COLO668 (cell line): Measurements from ENCODE around the gene RBBP4.
A peak's percentile ranks its signal among the peaks of the same experiment; 100 is the strongest.
"Not testable (repeated sequence)": the region's sequence is repeated elsewhere in the genome, so short reads cannot be mapped to it uniquely, and the experiment has no call there.

Experiments
- DNase-seq: peaks from one replicate; lab custom pipeline; 2025; ENCODE audit not compliant: unreplicated experiment; lab: John Stamatoyannopoulos, UW

The RBBP4 gene

GRCh38 chr1:32650752-32651460, at the start of gene RBBP4:
Gene RBBP4 (plus strand): TSS chr1:32651208. CDS start chr1:32651307, 99 bp downstream.
- peak; percentile 100 for DNase-seq

DNA sequence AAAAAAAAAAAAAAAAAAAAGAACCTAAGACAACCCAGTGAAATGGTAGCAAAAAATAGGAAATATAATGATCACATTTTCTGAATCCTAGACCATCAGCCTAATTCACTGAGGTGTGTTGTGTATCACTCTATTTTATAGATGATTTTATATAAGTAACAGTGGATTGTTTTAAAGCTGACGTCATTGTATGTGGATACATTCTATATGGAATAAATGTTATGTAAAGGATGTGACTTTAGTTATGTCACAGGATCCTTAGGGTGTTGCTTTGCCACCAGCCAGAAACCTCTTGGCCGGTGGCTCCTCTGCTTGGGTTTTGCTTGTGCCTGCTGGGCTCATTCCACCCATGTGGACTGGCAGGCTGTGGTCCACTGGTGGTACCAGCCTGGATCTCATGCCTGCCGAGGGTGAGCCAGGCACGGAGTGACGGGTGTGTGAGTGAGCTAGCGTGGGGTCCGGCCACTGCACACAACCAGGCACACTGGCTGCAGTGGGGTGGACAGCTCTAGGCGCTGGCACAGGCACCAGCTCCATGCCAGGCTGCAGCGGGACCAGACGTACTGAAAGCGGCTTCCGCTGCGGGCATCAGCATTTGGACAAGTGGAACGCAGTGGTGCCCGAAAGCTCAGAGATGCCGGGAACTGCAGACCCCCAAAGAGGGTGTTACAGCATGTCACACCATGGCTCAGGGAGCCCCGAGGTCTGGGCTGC, 45.1 kb upstream of the RBBP4 start:
- DNase-seq, result no peak

DNA sequence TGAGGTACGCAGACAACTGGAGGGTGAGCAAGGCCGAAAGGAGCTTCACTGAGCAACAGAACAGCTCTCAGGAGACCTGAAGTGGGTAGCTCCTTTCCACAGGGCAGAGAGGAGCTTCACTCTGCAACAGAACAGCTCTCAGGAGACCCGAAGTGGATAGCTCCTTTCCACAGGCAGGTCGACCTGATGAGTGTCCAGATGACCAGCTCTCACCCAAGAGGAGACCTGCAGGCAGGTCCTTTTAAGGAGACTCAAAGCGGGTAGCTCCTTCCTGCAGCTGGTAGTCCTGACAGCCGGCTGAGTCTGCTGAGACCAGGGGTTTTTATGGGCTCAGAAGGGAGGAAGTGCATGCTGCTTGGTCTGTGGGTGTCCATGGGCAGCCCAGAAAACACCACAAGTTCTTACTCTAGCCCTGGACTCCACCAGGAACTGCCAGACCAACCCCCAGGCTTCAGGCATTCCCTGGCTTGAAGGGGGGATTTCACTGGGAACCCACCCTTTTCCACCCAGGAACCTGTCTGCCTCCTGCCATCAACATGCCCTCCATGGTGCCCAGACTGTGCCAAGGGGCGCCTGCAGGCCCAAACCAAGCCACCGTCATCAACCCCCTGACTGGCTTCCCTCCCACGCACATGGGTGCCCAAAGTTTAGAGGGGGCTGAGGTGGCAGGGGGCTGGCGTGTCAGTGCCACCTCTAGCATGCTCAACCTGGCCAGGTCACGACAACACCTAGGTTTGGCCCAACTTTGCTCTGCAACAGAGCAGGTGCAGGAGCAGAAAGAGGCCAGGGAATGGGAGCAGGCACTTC, 44.2 kb upstream of the RBBP4 start:
- no peak for DNase-seq

GRCh38 chr1:32609180-32609579, 41.8 kb upstream of the RBBP4 start:
- no peak for DNase-seq

GRCh38 chr1:32611859-32612188, 39.2 kb upstream of the RBBP4 start:
- no peak for DNase-seq

- peak; percentile 97 for DNase-seq
These were observed 38.7 kb upstream of the RBBP4 start for GRCh38 chr1:32612189-32612881.

DNA sequence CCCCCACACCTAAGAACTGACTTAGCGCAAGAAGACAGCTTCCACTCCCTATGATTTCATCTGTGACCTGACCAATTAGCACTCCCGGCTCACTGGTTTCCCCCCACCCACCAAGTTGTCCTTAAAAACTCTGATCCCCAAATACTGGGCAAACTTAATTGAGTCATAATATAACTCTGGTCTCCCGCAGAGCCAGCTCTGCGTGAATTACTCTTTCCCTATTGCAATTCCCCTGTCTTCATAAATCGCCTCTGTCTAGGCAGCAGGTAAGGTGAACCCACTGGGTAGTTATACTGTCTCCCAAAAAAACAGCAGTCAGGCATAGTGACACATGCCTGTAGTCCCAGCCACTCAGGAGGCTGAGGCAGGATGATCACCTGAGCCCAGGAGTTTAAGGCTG, 37.5 kb upstream of the RBBP4 start:
- DNase-seq, result no peak

GRCh38 chr1:32618673-32619221, 32.3 kb upstream of the RBBP4 start:
- no peak for DNase-seq

- no peak for DNase-seq
These were observed 31.1 kb upstream of the RBBP4 start for GRCh38 chr1:32619701-32620485.

DNA sequence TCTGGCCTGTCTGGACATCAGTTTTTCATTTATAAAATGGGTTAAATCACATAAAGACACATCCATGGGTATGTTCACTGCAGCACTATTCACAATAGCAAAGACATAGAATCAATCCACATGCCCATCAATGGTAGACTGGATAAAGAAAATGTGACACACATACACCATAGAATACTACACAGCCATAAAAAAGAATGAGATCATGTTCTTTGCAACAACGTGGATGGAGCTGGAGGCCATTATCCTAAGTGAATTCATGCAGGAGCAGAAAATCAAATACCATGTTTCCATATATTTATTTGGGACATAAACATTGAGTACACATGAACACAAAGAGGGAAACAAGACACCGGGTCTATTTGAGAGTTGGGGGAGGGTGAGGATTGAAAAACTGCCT, 28.8 kb upstream of the RBBP4 start:
- DNase-seq, result no peak

GRCh38 chr1:32622806-32623681, 28.0 kb upstream of the RBBP4 start:
- no peak for DNase-seq

GRCh38 chr1:32623775-32624174, 27.2 kb upstream of the RBBP4 start:
- DNase-seq, result no peak

- DNase-seq, result no peak
These were observed 24.8 kb upstream of the RBBP4 start for GRCh38 chr1:32626176-32626575.

DNA sequence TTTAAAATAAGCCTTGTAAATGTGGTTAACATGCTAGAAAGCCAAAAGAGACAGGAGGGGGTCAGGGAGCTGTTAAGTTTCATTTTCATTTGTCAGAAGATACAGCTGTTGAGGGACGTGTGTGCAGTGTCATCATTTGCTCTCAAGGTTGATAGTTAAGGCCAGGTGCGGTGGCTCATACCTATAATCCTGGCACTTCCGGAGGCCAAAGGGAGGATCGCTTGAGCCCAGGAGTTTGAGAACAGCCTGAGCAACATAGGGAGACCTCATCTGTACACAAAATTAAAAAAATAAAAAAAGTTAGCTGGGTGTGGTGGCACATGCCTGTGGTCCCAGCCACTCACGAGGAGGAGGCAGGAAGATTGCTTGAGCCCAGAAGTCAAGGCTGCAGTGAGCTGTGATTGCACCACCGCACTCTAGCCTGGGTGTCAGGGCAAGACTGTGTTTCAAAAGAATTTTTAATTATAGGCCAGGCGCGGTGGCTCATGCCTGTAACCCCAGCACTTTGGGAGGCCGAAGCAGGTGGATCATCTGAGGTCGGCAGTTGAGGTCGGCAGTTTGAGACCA, 23.3 kb upstream of the RBBP4 start:
- no peak for DNase-seq

DNA sequence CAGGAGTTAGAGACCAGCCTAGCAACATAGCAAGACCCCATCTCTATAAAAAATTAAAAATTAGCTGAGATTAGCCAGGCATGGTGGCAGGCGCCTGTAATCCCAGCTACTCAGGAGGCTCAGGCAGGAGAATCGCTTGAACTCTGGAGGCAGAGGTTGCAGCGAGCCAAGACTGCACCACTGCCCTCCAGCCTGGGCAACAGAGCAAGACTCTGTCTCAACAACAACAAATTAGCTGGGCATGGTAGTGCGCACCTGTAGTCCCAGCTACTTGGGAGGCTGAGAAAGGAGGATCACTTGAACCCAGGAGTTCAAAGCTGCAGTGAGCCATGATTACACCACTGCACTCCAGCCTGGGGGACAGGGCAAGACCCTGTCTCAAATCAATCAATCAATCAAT, 20.8 kb upstream of the RBBP4 start:
- DNase-seq, result not testable (repeated sequence)

GRCh38 chr1:32632829-32633228, 18.2 kb upstream of the RBBP4 start:
- DNase-seq, result no peak

DNA sequence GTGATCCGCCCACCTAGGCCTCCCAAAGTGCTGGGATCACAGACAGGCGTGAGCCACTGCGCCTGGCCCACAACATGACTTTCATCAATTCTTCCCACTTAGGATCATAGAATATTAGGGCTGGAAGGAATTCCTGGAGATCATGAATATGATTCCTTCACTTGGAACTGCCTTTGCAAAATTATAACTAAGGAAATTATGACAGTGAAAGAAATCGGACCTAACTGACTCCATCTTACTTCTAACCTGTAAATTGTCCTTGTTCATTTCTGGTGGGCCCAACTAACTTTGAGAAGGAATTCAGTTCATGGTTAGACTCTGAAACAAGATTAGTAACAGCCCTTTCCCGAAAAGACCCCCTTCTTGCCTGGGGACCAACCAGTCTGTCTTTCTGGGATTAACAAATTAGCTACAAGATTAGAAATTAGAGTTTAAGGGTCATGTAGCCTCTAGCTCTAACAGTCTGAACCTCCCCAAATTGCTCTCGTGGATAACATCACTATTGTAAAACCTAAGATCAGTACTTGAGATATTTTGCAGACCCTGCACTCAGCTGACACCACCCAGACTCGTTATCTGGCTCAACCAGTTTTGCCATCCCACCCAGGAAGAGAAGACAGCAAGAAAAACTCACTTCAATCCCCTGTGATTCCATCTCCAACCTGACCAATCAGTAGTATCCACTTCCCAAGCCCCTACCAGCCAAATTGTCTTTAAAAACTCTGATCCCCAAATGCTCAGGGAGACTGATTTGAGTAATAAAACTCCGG, 15.3 kb upstream of the RBBP4 start:
- DNase-seq, result no peak

DNA sequence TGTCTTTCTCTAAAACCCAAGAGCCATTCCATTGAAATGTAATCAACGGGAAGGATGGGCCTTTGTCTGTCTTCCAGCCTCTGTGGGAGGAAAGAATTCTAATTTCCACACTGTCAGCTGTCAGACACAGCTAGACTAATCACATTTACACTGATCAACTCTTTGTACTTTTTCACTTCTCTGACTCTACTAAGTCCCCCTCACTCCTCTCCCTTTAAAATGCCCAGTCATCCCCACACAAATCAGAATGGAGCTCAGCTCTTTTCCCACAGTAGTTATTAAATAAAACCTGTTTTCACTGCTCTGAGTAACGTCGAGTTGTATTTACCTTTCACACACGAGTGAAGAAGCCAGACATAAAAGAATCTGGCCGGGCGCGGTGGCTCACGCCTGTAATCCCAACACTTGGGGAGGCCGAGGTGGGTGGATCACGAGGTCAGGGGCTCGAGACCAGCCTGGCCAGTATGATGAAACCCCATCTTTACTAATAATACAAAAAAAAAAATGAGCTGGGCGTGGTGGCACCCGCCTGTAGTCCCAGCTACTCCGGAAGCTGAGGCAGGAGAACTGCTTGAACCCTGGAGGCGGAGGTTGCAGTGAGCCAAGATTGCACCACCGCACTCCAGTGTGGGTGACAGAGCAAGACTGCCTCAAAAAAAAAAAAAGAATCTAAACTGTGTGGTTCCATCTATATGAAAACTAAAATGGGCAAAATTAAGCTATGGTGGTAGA, 13.9 kb upstream of the RBBP4 start:
- no peak for DNase-seq
